Measurements from ENCODE around the gene HAP1.
"Not testable (repeated sequence)": the region's sequence is repeated elsewhere in the genome, so short reads cannot be mapped to it uniquely, and the experiment has no call there.

HAP1 gene

DNA sequence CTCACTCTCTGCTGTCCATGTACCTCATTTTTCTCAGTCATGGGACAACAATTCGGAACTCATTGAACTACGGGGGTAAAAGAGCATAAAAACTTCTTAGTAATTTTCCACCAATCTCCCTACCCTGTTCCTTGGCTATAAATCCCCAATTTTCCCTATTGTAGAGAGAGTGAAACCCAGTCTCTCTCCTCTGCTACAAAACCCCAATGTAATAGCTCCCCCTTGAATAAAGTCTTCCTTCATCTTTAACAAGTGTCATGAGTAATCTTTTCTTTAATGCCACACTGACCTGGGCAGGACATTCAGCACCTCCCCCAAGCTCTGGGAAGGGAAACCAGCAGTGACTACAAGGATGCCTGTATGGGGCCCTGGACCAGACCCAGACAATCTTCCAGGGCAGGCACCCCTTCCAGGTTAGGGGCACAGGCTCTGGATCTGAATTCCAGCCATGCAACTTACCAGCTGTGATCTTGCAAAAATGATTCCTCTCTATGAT lies 56.0 kb downstream of the HAP1 start:
- no peak for DNase-seq (ENCODE audit: insufficient read length, low spot score)
- no peak for FAIRE-seq

GRCh38 chr17:41676058-41676419 lies 58.4 kb downstream of the HAP1 start:
- DNase-seq (ENCODE audit: insufficient read length, low spot score), result no peak
- no peak for FAIRE-seq

DNA sequence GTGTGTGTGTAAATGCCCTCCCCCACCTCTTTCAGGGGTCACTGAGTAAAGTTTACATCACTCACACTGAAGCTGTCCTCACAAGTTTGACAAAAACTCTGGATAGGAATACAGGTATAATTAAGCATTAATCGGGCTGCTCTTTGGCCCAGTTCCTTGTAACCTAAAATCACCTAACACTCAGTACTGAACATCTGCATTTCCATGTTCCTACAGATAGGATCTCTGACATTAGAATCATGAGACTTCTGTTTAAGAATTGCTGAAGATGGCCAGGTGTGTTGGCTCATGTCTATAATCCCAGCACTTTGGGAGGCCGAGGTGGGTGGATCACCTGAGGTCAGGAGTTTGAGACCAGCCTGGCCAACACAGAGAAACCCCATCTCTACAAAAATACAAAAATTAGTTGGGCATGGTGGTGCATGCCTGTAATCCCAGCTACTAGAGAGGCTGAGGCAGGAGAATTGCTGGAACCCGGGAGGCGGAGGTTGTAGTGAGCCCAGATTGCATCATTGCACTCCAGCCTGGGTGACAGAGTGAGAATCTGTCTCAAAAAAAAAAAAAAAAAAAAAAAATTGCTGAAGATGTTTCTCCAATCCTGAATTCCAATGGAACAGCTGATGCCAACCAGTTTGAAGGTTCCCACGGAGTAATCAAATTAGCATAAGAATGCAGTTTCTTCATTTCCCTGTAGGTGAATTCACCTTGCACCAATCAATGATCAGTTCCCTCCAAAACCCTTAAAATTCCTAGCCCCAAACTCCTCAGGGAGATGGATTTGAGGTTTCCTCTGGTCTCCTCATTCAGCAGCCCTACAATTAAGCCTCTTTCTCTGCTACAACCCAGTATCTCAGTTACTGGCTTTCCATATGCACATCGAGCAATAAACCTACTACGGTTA lies 59.0 kb downstream of the HAP1 start:
- DNase-seq (ENCODE audit: insufficient read length, low spot score); FAIRE-seq: not testable (repeated sequence)

All from GM19239 (cell line).